Glomerular visceral epithelial cell (primary cell): ENCODE measurements around the gene KRT3.
A peak's percentile ranks its signal among the peaks of the same experiment; 100 is the strongest.

Experiments
- DNase-seq: peaks from one replicate; pipeline ENCODE4 v3.0.0-alpha.2; 2016; ENCODE audit errors: extremely low spot score

Gene KRT3

GRCh38 chr12:52795694-52796428 lies at the start of gene KRT3:
KRT3 (minus strand) TSS chr12:52796117; CDS start chr12:52796042, 75 bp downstream.
- DNase-seq, result no peak

GRCh38 chr12:52844386-52844785 lies 48.5 kb upstream of the KRT3 start:
- no peak for DNase-seq

- no peak for DNase-seq
Measured at GRCh38 chr12:52839436-52840105, 43.7 kb upstream of the KRT3 start.

- DNase-seq, result no peak
Measured at GRCh38 chr12:52838609-52839435, 42.9 kb upstream of the KRT3 start.

GRCh38 chr12:52837781-52838608 lies 42.1 kb upstream of the KRT3 start:
- DNase-seq, result no peak

- DNase-seq, result peak; percentile 84
Measured at GRCh38 chr12:52837413-52837741, 41.5 kb upstream of the KRT3 start.

- DNase-seq, result no peak
Measured at GRCh38 chr12:52836491-52837412, 40.8 kb upstream of the KRT3 start.

- peak; percentile 71 for DNase-seq
Measured at GRCh38 chr12:52836042-52836466, 40.1 kb upstream of the KRT3 start.

- DNase-seq, result no peak
Measured at GRCh38 chr12:52835271-52836041, 39.5 kb upstream of the KRT3 start.

GRCh38 chr12:52834727-52835001 lies 38.7 kb upstream of the KRT3 start:
- DNase-seq, result no peak

GRCh38 chr12:52833922-52834726 lies 38.2 kb upstream of the KRT3 start, which contains the start of gene KRT79:
KRT79 (minus strand) TSS chr12:52834311; CDS start chr12:52834260, 51 bp downstream.
- no peak for DNase-seq

- DNase-seq, result no peak
Measured at GRCh38 chr12:52832985-52833905, 37.3 kb upstream of the KRT3 start.

GRCh38 chr12:52832451-52832850 lies 36.5 kb upstream of the KRT3 start:
- no peak for DNase-seq

- no peak for DNase-seq
Measured at GRCh38 chr12:52831251-52831650, 35.3 kb upstream of the KRT3 start.

- no peak for DNase-seq
Measured at GRCh38 chr12:52829986-52830770, 34.3 kb upstream of the KRT3 start.

- no peak for DNase-seq
Measured at GRCh38 chr12:52828591-52829021, 32.7 kb upstream of the KRT3 start.

GRCh38 chr12:52828156-52828555 lies 32.2 kb upstream of the KRT3 start:
- peak; percentile 47 for DNase-seq
